ENCODE results near the gene SRMS.

The SRMS gene

GRCh38 chr20:63587776-63588591 lies 40.4 kb upstream of the SRMS start:
- in situ Hi-C loops (cut with HindIII; ENCODE audit: low pct_unique_long_range_greater_than_20kb, low sequenced_read_pairs): no loop called here
- peak; percentile 22 to 60 for DNase-seq (ENCODE audit: low read depth in 1 of 2, low spot score in 1 of 2)
- TF ChIP-seq JUND (IDR thresholded peaks at IDR 0.05; ENCODE audit: low read depth): no peak

GRCh38 chr20:63587256-63587655 lies 39.7 kb upstream of the SRMS start:
- in situ Hi-C loops (cut with HindIII; ENCODE audit: low pct_unique_long_range_greater_than_20kb, low sequenced_read_pairs): no loop called here
- no peak for DNase-seq (ENCODE audit: low read depth in 1 of 2, low spot score in 1 of 2)
- no peak for TF ChIP-seq JUND (IDR thresholded peaks at IDR 0.05; ENCODE audit: low read depth)

- TF ChIP-seq JUND (IDR thresholded peaks at IDR 0.05; ENCODE audit: low read depth): no peak
- in situ Hi-C loops (cut with HindIII; ENCODE audit: low pct_unique_long_range_greater_than_20kb, low sequenced_read_pairs): no loop called here
- no peak for DNase-seq (ENCODE audit: low read depth in 1 of 2, low spot score in 1 of 2)
Measured at GRCh38 chr20:63586797-63587196, 39.2 kb upstream of the SRMS start.

GRCh38 chr20:63585616-63586565 lies 38.3 kb upstream of the SRMS start:
- TF ChIP-seq JUND (IDR thresholded peaks at IDR 0.05; ENCODE audit: low read depth): no peak
- in situ Hi-C loops (cut with HindIII; ENCODE audit: low pct_unique_long_range_greater_than_20kb, low sequenced_read_pairs): no loop called here
- DNase-seq (ENCODE audit: low read depth in 1 of 2, low spot score in 1 of 2): no peak

- in situ Hi-C loops (cut with HindIII; ENCODE audit: low pct_unique_long_range_greater_than_20kb, low sequenced_read_pairs): no loop called here
- DNase-seq (ENCODE audit: low read depth in 1 of 2, low spot score in 1 of 2): no peak
- no peak for TF ChIP-seq JUND (IDR thresholded peaks at IDR 0.05; ENCODE audit: low read depth)
Measured at GRCh38 chr20:63582382-63583063, 35.0 kb upstream of the SRMS start.

- peak in 1 of 2 experiments; percentile 73 for DNase-seq (ENCODE audit: low read depth in 1 of 2, low spot score in 1 of 2)
- in situ Hi-C loops (cut with HindIII; ENCODE audit: low pct_unique_long_range_greater_than_20kb, low sequenced_read_pairs): no loop called here
- no peak for TF ChIP-seq JUND (IDR thresholded peaks at IDR 0.05; ENCODE audit: low read depth)
Measured at GRCh38 chr20:63580796-63581461, 33.4 kb upstream of the SRMS start.

GRCh38 chr20:63579017-63579694 lies 31.6 kb upstream of the SRMS start:
- no peak for DNase-seq (ENCODE audit: low read depth in 1 of 2, low spot score in 1 of 2)
- in situ Hi-C loops (cut with HindIII; ENCODE audit: low pct_unique_long_range_greater_than_20kb, low sequenced_read_pairs): no loop called here
- no peak for TF ChIP-seq JUND (IDR thresholded peaks at IDR 0.05; ENCODE audit: low read depth)

GRCh38 chr20:63578224-63579016 lies 30.9 kb upstream of the SRMS start:
- DNase-seq (ENCODE audit: low read depth in 1 of 2, low spot score in 1 of 2): no peak
- TF ChIP-seq JUND (IDR thresholded peaks at IDR 0.05; ENCODE audit: low read depth): no peak
- in situ Hi-C loops (cut with HindIII; ENCODE audit: low pct_unique_long_range_greater_than_20kb, low sequenced_read_pairs): no loop called here

GRCh38 chr20:63577317-63577894 lies 29.9 kb upstream of the SRMS start:
- TF ChIP-seq JUND (IDR thresholded peaks at IDR 0.05; ENCODE audit: low read depth): no peak
- in situ Hi-C loops (cut with HindIII; ENCODE audit: low pct_unique_long_range_greater_than_20kb, low sequenced_read_pairs): no loop called here
- DNase-seq (ENCODE audit: low read depth in 1 of 2, low spot score in 1 of 2): no peak

GRCh38 chr20:63576311-63576710 lies 28.8 kb upstream of the SRMS start:
- DNase-seq (ENCODE audit: low read depth in 1 of 2, low spot score in 1 of 2): no peak
- TF ChIP-seq JUND (IDR thresholded peaks at IDR 0.05; ENCODE audit: low read depth): no peak
- in situ Hi-C loops (cut with HindIII; ENCODE audit: low pct_unique_long_range_greater_than_20kb, low sequenced_read_pairs): no loop called here

All from T47D (cell line).